ENCODE data around the gene POU2F2. TPM values are rescaled to one million over a fixed set of nuclear protein-coding genes. Genes with fewer than 3 reads are reported as not detected.

POU2F2 gene
- total RNA-seq, 2 donors from 2014 or later, result 3.4 to 17.4 TPM

DNA sequence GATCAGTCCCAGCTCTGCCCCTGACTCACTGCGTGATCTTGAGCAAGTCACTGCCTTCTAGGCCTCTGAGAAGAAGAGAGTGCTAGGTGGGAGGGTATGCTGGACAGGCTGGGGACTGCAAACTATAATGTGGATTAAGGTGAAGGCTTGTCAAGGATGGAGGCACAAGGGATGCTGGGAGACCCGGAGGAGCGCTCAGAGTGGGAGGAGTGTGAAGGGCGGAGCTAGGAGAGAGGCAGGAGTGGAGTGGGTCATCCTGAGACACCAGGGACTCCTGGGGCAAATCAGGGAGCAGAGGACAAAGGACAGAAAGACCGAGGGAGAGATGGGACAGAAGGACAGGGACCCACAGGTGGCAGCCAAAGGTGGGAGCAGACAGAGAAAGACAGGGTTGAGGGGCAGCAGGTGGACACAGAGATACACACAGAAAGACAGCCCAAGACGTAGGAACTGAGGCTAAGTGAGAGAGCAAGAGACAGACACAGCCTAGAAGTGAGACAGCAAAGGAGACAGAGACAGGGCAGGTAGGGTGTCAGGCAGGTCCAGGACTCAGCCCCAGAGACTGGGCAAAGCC is 64.8 kb downstream of the POU2F2 start:
- no peaks in the 10 kb centered on the region for H3K36me3 ChIP-seq
- intact Hi-C loops (cut with DNase I), result no loop called here

DNA sequence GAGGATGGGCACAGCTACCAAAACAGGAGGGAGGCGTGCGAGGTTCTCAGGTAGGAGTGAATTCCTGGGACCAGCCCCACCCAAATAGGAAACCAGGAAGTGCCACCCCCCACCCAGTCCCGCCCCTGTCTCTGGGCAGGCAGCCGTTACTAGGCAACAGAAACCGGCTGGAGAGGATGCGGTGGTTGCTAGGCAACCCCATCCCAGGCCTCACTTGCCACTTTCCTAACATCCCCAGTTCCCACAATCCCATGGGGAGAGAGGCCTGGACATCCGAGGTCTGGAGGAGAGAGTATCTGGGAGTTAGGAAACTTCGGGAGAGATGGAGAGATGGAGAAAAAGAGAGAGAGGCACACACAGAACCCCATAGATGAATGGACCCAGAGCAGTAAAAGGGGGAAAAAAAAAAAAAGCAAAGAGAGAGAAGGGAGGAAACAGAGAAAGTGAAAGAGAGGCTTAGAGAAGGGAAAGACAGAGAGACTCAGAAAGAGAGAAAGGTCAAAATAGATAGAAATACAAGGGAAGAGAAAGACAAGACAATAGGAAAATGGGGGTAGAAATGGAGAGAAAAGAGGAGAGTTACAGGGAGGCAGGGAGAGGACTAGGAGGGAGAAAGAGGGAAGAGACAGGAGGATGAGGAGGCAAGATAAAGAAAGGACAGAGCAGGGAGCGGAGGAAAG is 66.0 kb downstream of the POU2F2 start:
- DNase-seq (ENCODE audit: low spot score), result no peak
- TF ChIP-seq, protein P1, sequence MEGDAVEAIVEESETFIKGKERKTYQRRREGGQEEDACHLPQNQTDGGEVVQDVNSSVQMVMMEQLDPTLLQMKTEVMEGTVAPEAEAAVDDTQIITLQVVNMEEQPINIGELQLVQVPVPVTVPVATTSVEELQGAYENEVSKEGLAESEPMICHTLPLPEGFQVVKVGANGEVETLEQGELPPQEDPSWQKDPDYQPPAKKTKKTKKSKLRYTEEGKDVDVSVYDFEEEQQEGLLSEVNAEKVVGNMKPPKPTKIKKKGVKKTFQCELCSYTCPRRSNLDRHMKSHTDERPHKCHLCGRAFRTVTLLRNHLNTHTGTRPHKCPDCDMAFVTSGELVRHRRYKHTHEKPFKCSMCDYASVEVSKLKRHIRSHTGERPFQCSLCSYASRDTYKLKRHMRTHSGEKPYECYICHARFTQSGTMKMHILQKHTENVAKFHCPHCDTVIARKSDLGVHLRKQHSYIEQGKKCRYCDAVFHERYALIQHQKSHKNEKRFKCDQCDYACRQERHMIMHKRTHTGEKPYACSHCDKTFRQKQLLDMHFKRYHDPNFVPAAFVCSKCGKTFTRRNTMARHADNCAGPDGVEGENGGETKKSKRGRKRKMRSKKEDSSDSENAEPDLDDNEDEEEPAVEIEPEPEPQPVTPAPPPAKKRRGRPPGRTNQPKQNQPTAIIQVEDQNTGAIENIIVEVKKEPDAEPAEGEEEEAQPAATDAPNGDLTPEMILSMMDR (IDR thresholded peaks at IDR 0.05), result no peak
- TF ChIP-seq POLR2A (IDR thresholded peaks at IDR 0.05) (no peak), POLR2AphosphoS5 (IDR thresholded peaks at IDR 0.05) (no peak)
- 57% methylated on average over 9 of the region's 9 CpGs for WGBS
- no peak overlapping the region for H3K4me3 ChIP-seq
- no peak overlapping the region for H3K27ac ChIP-seq
- H3K9me3 ChIP-seq, result no peaks in the 10 kb centered on the region
- intact Hi-C loops (cut with DNase I), result no loop called here
- no peaks in the 10 kb centered on the region for H3K27me3 ChIP-seq (replicated peaks; ENCODE audit: insufficient read depth)
- no peaks in the 10 kb centered on the region for H3K4me1 ChIP-seq (replicated peaks)
- no peaks in the 10 kb centered on the region for H3K36me3 ChIP-seq

More for the DNA sequence above, 64.8 kb downstream of the POU2F2 start:
- Histone ChIP-seq H3K27me3 (replicated peaks; ENCODE audit: insufficient read depth) (no peaks in the 10 kb centered on the region), H3K9me3 (no peaks in the 10 kb centered on the region), H3K27ac (no peak overlapping the region), H3K4me3 (no peak overlapping the region), H3K4me1 (replicated peaks) (no peaks in the 10 kb centered on the region)
- 80% methylated on average over 6 of the region's 6 CpGs for WGBS
- TF ChIP-seq POLR2A (IDR thresholded peaks at IDR 0.05), result no peak
- TF ChIP-seq POLR2AphosphoS5 (IDR thresholded peaks at IDR 0.05), result no peak
- TF ChIP-seq, protein P1 (IDR thresholded peaks at IDR 0.05), result no peak
- DNase-seq (ENCODE audit: low spot score), result no peak

DNA sequence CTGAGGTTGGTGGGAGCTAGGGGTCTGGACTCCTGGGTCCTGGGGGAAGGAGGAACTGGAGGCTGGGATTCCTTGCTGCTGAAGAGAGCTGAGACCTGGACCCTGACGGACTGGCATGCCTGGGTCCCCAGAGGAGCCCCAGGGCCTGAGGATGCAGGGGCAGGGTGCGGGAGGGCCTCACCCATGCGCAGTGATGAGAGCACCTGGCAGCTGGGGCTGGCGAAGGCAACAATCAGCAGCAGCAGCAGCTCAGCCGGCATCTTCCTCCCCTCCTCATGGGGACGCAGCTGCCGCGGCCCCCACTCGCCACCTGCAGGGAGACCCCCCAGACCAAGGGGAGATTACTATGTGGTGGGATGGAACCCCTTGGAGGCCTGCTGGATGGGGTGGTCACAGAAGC is 66.7 kb downstream of the POU2F2 start:
- Histone ChIP-seq H3K27ac (no peak overlapping the region), H3K36me3 (no peaks in the 10 kb centered on the region), H3K4me1 (replicated peaks) (no peaks in the 10 kb centered on the region), H3K27me3 (replicated peaks; ENCODE audit: insufficient read depth) (no peaks in the 10 kb centered on the region), H3K9me3 (no peaks in the 10 kb centered on the region), H3K4me3 (no peak overlapping the region)
- TF ChIP-seq, protein P1 (IDR thresholded peaks at IDR 0.05), result no peak
- TF ChIP-seq POLR2A (IDR thresholded peaks at IDR 0.05) (no peak), POLR2AphosphoS5 (IDR thresholded peaks at IDR 0.05) (no peak)
- 97% methylated on average over 9 of the region's 9 CpGs for WGBS
- no peak for DNase-seq (ENCODE audit: low spot score)
- intact Hi-C loops (cut with DNase I), result no loop called here

DNA sequence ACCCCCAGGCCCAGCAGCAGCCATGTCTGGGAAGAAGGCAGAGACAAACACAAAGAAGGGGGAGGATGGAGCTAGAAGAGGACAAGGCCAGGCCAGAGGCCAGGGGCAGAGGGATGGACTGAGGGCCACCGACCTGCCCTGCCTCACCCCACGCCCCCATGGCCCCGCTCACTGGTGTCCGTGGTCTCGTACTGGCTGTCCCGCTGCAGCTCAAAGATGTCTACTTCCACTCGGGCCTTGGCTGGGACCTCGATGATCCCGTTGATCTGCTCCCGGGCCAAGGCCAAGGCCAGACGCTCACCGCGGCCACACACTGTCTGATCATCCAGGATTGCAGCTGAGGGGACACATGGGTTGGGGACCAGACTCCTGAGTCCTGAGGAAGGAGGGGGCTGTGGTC is 67.2 kb downstream of the POU2F2 start:
- 92% methylated on average over 13 of the region's 13 CpGs for WGBS
- H3K36me3 ChIP-seq, result no peaks in the 10 kb centered on the region

GRCh38 chr19:42064432-42064831 is 67.8 kb downstream of the POU2F2 start:
- WGBS, result 89% methylated on average over 6 of the region's 6 CpGs
- no peaks in the 10 kb centered on the region for H3K27me3 ChIP-seq (replicated peaks; ENCODE audit: insufficient read depth)

More for the DNA sequence above, 67.2 kb downstream of the POU2F2 start:
- Histone ChIP-seq H3K27ac (no peak overlapping the region), H3K4me1 (replicated peaks) (no peaks in the 10 kb centered on the region), H3K27me3 (replicated peaks; ENCODE audit: insufficient read depth) (no peaks in the 10 kb centered on the region), H3K4me3 (no peak overlapping the region), H3K9me3 (no peaks in the 10 kb centered on the region)
- TF ChIP-seq POLR2AphosphoS5 (IDR thresholded peaks at IDR 0.05), result no peak
- no peak for DNase-seq (ENCODE audit: low spot score)
- intact Hi-C loops (cut with DNase I), result no loop called here

More at GRCh38 chr19:42064432-42064831, 67.8 kb downstream of the POU2F2 start:
- no peak for DNase-seq (ENCODE audit: low spot score)
- TF ChIP-seq, protein P1 (IDR thresholded peaks at IDR 0.05), result no peak
- TF ChIP-seq POLR2A (IDR thresholded peaks at IDR 0.05) (no peak), POLR2AphosphoS5 (IDR thresholded peaks at IDR 0.05) (no peak)
- Histone ChIP-seq H3K27ac (no peak overlapping the region), H3K4me1 (replicated peaks) (no peaks in the 10 kb centered on the region), H3K9me3 (no peaks in the 10 kb centered on the region), H3K36me3 (no peaks in the 10 kb centered on the region), H3K4me3 (no peak overlapping the region)
- intact Hi-C loops (cut with DNase I), result no loop called here
